DMS79 (cell line): Measurements from ENCODE around the gene INTS1.

ENCODE experiments used
- DNase-seq: peaks from one replicate; lab custom pipeline; 2025; lab: John Stamatoyannopoulos, UW

Gene INTS1

DNA sequence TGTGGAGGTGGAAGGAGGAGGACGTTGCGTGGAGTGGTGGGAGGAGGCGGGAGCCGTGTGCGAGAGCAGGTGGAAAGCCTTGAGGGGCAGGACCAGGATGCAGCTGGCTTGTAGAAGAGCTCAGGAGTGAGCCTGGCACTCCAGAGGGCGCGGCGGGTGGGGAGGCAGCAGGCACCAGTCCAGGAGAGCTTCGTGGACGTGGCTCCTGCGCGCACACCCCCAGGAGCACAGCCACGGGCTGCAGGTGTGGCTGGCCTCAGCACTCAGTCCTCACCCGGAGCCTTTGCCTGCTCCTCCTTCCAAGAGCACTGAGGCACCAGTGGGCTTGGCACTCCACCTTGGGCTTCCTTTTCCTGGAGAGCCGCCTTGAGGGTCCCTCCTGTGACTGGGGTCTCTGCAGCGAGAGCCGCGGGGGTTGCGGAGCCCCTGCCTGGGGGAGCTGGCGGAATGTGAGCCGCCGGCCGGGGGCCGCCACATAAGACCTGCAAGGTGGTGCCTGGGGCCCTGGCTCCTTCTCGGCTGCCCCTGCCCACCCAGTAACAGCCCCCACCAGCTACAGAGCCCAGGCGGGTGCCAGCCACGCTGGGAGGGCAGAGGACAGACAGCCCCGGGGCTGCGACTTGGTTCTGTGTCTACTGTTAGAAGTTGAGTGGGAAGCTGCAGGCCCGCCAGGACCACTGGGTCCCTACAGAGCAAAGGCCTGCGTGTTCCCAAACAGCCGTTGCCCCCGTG, 37.4 kb upstream of the INTS1 start:
- DNase-seq, result no peak

DNA sequence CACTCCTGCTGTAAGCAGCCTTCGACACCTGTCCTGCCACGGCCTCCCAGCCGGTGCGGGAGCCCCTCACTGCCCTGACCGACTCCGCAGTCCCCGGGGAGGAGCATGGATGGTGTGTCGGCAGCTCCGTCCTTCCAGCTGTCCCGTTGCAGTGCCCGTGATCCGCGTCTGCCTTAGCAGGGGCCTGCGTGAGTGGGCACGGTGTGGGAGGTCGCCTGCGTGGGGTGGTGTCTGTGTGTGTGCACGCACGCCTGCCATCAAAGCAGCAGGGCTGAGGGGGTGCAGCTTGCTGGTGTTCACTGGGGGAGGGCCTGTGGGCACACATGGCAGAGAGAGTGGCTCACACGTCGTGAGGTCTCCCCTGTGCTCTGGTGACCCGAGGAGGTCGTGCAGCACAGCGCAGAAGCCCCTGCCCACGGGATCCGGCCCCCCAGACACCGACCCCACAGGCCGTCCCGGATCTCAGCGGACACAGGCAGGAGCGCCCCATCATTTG, 36.6 kb upstream of the INTS1 start:
- DNase-seq, result no peak

DNA sequence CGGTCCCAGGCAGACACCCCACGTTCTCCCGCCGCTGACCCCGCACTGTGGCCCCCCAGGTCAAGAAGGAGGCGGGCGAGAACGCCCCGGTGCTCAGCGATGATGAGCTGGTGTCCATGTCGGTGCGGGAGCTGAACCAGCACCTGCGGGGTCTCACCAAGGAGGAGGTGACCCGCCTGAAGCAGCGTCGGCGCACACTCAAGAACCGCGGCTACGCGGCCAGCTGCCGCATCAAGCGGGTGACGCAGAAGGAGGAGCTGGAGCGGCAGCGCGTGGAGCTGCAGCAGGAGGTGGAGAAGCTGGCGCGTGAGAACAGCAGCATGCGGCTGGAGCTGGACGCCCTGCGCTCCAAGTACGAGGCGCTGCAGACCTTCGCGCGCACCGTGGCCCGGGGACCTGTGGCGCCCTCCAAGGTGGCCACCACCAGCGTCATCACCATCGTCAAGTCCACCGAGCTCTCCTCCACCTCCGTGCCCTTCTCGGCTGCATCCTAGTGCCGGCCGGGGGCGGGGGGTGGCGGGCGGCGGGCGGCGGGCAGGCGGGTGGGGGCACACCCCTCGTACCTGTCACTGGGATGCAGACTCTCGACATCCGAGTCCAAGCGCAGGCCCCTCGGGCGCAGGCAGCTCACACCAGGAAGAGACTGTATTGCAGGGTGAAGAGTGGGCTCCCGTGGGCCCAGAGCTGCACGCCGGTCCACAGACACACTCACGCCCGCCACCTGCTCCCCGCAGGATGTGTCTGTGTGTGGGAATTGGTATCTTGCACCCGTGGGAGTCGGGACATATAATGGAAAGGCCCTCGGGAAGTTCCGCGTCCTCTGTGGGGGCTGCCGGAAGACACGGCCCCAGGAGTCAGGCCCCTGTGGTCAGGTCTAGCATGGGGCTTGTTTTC, 35.9 kb upstream of the INTS1 start:
- no peak for DNase-seq

DNA sequence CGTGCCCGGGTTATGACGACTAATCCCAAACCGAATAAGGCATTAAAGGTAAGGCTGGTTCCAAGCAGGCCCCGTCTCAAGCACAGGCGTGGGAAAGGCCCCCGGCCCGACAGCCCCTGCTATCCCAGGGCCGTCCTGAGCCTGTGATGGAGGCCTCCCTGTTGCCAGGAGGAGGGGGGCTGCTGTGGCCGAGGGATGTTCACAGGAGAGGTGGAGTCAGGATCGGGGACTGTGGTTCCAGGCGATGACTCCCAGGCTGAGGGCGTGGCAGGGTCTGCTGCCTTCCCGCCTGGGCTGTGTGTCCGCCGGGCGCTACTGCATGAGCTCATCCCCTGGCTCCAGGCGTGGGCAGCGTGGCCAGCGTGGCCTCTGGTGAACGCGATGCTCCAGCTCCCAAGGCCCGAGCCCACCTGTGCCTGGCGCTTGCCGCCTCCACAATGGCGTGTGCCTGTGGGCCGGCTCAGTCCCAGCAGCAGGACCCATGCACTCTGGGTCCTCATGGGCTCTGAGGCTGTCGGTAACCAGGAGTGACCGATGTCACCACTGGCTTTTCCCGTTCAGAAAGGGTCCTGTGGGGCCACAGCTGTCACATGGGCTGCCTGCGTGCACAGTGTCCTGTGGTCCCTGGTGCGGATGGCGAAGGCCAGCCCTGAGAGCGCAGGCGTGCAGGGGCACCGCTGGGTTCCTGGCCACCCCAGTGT, 35.1 kb upstream of the INTS1 start:
- no peak for DNase-seq

DNA sequence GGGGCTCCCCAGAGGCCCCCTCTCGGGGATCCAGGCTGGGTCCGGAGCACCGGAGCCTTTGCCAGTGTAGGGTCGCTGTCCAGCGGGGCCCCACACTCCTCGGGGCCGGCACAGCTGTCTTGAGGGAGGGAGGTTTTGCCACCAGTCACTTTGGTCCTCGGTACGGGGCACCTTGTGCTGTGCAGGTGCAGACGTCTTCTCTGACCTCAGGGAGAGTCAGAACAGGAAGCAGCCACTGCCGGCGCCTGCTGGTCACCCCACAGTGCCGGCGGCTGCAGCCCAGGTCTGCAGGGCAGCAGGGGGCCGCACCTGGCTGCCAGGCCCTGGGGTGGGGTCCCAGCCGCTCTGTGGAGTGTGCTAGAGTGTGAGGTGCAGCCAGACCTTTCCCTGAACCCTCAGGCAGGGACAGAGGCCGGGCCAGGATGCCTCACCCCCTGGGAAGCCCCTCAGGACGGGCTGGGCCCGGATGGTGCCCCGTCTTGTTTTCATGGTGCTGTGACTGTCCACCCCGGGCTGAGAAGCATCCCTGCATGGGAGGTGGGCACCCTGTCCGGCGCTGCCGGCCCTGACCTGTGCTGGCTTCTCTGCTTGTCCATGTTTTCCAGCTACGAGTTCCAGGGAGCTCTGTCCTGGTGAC, 34.5 kb upstream of the INTS1 start:
- DNase-seq, result no peak

DNA sequence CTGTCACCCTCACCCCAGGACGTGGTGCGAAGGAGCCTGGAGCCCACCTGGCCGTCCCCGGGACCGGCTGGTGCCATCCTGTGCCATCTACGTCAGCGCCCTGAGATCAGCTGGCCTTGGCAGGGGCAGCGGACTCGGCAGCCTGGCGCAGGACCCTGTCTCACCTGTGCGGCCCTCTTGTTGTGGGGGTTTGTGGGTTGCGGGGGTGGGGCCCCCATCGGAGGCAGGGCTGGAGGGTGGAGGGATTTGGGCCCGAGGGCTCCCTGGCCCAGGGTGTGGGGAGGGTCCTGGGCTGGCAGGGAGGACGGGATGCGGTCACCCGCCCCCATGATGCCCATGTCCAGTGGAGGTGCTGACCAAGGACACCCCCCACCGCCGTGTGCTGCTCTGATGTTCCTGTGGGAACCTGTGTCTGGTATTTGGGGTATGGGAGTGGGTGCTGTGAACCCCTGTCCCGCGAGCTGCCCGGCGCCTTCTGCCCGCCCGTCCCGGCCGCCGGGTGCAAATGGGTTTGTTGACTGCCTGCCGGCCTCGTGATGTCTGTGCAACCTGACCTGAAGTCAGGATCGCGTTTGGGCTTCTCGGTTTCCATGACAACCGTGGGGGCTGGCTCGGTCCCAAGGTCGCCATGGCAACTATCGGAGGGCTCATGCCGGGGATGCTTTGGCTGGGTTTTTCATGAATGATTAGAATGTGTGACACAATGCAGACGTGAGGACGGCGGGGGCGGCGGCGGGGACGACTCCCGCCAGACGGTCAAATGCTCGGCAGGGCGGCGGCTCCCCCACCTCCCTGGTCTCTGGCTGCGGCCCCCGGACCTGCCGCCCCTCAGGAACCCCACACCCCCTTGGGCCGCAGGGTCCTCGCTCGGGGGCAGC, 33.6 kb upstream of the INTS1 start:
- DNase-seq, result no peak

DNA sequence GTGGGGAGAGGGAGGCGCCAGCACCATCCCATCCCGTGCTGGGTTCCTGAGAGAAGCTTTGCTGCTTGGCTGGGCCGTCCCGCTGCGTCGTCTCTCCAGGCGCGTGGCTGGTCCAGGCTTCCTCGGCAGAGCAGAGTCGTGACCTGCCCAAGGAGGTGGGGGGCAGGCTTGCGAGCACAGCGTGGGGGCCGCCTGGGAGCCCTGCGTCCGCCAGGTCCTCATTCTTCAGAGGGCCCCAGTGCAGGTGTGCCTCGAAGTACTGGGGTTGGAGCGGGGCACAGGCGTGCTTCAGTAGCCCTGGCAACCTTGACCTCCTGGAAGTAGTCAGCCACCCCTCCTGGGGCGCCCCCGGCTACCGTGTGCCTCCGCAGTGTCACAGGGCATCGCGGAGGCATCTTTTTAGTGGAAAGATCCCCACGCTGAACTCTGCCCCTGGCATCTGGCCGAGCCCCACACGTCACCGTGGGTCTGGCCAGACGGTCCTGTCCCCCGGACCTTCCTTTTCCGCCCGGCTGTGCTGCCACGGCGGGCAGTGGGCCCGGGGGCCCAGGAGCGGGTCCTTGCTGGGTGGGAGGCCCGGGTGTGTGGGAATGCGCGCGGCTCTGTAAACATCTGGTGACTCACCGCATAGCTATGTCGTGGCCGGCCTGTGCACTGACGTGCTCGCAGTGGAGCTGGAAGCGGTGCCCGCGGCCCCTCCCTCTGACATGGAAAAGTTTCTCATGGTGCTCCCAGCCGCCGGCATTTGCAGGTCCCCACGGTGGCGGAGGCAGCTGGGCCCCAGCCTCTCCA, 32.8 kb upstream of the INTS1 start:
- no peak for DNase-seq

DNA sequence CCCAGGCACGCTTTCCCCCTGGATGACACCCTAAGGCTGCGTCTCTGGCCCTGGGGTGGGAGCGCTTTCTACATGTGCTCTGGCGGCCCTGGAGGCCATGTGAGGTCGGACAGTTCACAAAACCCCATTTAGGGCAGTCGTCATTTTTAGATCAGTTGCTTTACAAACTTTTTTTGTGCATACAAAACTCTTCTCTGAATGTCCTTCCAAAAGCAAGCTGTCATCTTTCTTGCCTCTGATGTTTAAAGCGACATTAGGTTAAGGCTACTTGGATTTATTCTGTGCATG, 32.2 kb upstream of the INTS1 start:
- DNase-seq, result no peak

DNA sequence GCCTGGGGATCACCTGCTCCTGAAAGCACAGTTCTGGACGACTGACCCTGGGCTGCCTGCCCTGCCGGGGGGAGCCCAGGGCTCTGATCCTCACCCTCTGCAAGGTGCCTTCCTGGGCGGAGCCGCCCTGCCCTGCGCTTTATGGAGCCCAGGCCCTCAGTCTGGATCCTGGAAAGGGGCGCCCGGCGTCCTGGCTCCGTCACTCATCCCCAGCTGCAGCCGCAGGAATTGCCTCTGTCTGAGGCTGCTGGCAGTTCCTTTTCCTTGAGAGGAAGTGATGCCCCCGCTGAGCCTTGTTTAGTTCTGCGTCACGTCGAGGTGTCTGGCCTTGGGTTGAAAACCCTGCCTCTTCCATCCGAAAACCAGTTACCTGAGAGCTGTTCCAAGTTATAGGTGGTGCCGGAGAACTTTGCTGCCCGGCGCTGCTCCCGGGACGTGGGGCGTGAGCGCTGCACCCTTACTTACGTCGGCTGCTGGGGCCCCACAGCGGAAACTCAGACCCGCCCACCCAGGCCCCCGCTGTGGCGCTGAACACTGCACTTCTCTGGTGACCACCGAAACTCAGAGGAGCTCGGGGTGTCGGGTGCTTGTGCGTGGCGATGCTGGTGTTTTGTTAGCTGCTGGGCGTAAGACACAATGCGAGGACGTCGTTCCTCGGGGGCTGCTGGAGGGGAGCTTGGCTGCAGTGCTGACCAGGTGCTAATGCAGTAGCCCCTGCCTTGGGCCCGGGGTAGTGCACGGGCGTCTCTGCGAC, 31.7 kb upstream of the INTS1 start:
- DNase-seq, result no peak

DNA sequence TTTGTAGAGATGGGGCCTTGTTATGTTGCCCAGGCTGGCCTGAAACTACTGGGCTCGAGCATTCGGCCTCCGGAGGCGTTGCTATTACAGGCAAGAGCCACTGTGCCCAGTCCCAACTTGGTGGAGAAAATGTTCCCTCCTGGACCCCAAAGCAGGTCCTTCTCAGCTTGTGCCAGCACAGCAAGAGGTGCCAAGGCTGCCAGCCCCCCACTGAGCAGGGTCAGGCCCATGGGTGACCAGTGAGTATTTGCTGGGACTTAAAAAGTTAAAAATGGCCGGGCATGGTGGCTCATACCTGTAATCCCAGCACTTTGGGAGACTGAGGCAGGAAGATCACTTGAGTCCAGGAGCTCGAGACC, 30.9 kb upstream of the INTS1 start:
- no peak for DNase-seq

DNA sequence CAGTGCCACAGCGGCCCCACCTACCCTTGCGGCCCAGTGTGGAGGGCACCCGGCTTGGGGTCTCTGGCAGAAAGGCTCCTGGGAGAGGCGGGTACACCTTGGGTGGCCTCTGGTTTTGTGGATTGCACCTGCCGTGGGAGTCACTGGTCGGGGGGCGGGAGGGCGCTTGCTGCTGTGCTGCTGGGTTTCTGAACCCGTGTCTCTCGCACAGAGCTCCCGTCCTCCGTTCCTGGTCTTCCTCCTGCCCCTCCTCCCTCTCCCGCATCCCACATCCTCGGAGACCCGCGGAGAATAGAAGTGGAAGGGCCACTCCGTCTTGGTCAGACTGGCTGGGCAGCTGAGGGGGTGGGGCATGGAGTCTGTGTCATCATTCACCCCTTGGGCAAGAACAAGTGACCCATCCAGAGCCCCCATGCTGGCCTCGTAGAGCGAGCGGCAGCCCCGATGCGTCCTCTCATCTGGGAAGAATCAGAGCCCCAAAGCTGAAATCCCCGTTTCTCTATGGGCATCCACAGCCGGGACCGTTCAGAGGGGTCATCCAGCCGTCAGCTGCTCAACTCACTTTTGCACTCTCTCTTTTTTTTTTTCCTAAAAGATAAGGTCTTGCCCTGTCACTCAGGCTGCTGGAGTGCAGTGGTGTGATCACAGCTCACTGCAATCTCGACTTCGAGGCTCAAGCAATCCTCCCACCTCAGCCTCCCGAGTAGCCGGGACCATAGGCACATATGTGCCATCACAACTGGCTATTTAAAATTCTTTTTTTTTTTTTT, 30.3 kb upstream of the INTS1 start:
- DNase-seq, result no peak

DNA sequence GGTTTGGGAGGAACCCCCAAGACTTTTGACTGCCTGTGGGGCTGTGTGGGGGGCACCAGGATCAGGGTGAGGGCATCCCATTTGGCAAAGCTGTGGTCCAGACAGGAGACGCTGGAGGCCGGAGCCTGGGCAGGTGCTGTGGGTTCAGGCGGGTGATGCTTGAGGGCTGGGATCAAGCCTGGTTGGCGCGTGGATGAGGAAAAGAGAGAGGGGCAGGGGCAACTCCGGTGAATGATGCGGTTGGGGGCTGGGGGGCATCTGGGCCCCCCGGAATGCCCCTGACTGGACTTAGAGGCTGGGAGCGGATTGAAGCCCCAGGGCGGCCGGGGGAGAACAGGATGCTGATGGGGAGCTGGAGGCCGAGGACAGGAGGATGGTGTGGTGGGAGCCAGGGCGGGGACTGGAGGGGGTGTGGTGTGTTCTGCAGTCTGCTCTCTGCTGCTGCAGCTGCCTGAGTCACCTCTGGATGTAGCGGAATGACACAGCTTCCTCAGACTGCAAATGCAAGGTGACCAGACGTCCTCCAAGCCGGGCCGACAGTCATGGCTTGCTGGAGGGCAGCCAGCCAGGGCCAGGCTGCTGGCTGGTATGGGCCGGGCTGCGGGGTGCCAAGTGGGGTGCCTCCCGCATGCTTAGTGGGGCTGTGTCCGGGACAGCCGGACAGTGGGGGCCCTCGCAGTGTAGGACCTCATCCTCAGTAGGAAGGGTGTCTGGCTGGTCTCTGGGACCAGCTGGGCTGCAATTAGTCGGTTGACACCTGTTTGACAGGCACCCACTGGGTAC, 29.5 kb upstream of the INTS1 start:
- no peak for DNase-seq

DNA sequence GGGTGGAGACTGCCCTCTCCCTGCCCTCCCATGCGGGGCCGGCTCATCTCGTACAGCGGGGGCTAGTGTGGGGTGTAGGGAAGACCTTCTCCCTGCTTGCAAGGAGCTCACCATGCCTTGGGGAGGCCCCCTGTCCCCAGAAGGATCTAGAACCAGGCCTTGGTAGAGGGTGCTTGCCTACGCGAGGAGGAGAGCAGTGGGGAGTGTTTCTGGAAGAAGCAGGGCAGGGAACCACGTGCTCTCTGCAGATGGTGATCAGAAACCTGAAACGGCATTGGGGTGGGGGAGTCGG, 29.0 kb upstream of the INTS1 start:
- no peak for DNase-seq

DNA sequence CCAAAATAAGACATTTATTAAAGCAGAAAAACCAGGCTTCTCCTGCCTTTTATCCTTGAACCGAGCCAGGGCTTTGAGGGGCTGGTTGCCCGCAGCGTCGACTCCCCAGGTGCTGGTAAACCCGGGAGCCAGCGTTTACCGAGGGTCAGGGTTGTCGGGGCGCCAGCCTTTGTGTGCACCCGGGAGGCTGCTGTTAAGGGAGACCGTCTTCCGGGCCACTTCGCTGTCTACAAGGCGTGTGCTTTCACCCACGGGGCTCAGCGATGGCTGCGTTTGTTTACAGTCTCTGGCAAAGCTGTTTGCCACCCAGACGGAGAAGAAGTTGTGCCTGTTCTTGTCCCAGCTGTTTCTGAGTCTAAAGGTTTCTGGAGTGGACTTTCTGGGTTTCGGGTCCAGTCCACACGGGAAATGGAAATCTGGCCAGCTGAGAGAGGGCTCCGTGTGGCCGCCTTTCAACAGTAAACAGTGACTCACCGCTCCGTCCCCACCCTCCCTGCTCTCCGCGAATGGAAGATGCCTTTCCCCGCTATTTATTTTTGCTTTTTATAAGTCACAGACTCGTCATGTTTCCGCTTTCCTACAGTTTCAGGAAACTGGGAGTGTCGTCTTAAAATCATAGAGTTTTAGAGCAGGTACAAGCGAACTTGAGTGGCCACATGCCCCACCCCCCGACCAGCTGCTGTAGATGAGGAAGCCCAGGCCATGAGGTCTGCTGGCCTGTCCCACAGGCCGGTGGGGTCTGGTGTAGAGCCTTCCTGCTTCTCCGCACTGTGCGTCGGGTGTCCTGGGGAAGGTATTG, 28.5 kb upstream of the INTS1 start:
- no peak for DNase-seq

DNA sequence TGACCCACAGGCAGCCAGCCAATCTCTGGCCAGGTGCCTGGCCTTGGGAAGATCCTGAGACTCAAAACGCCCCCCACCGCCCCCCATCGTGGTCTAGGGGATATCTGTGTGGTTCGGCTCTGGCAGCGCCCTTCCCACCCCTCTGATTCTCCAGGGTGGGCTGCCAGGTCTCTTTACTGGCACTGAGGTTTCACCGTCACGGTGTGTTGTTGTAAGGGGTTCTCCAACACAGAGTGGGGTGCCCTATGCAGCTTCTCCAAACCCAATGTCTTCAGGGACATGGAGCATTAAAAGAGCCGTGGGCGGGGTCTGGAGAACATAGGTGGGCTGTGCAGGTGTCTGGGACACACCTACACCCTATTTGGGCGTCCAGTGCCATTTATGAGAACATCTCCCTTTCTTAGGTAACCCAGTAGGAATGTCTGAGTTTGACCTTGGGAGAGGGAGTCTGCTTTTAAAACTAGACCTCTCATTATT, 27.8 kb upstream of the INTS1 start:
- peak; percentile 23 for DNase-seq

DNA sequence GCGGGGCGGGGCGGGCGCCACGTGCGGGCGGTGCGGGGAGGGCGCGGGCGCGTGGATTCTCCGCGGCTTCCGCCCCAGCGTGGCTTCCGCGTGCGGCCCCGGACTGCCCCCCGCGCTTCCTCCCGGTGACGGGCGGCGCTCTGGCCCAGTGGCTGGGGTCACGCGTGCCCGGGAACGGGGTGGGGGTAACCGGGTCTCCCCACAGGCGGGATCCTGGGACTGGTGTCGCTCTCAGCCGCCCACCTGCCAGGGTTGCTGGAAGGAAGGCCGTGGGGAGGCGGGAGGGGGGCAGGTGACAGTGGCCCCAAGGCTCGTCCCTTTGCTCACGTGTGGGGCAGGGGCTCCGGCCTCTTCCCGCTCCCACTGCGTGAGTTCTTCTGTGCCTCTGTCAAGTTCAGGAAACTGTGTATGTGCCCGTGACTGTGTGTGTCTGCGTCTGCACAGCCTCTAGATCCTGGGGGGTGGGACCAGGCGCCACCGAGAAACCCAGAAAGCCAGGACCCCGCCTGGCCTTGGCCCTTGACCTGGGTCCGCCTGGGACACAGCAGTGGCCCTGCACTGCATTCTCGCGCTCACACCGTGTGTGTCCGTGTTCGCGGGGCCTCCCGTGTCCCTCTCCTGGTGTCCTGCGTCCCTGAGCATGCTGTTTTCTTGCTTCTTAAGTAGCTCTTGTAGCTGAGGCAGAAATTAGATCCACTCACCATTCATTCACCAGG, 27.2 kb upstream of the INTS1 start:
- DNase-seq, result peak; percentile 53

DNA sequence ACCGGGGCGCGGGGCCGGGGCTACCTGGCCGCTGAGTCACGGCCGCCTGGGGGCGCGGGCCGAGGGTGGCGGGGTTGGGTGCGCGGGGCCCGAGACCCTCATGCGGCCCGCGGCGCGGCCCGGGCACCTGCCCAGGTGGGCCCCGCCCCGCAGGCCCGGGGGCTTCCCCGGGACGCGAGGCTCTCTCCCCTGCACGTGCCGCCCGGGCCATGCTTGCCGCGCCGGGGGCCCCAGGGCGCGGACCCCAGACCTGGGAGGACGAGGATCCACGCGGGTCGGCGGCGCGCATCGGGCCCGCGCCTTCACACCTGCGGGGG, 26.7 kb upstream of the INTS1 start:
- DNase-seq, result no peak
